WTC11 (cell line): ENCODE results near the gene PITPNM3.
A peak's percentile ranks its signal among the peaks of the same experiment; 100 is the strongest.

ENCODE experiments used
- ARID4B ChIP-seq: sonication (generic); formaldehyde crosslinking; IDR thresholded peaks from 2 replicates; pipeline ENCODE4 v1.8.0; 2023; ENCODE audit warnings: missing genetic modification reagents, mild to moderate bottlenecking, borderline replicate concordance
- ATF1 ChIP-seq: sonication (generic); formaldehyde crosslinking; IDR thresholded peaks from 2 replicates; pipeline ENCODE4 v1.8.1; 2023; ENCODE audit warnings: mild to moderate bottlenecking, moderate library complexity, missing genetic modification reagents
- ATF3 ChIP-seq: sonication (generic); formaldehyde crosslinking; conservative IDR thresholded peaks from 2 replicates; pipeline ENCODE4 v1.8.1; 2022; ENCODE audit warnings: mild to moderate bottlenecking, missing genetic modification reagents
- CREM ChIP-seq: sonication (generic); formaldehyde crosslinking; IDR thresholded peaks from 2 replicates; pipeline ENCODE4 v1.8.1; 2022; ENCODE audit warnings: mild to moderate bottlenecking, missing genetic modification reagents, moderate library complexity
- CTCF ChIP-seq: fragments of 200-600 bp; IDR thresholded peaks from 2 replicates; pipeline ENCODE4 v1.8.0; 2022; ENCODE audit warnings: antibody characterized with exemption
- GABPB1 ChIP-seq: sonication (generic); formaldehyde crosslinking; IDR thresholded peaks from 2 replicates; pipeline ENCODE4 v1.8.1; 2023; ENCODE audit warnings: mild to moderate bottlenecking, missing genetic modification reagents
- NFYB ChIP-seq: sonication (generic); formaldehyde crosslinking; conservative IDR thresholded peaks from 2 replicates; pipeline ENCODE4 v1.8.0; 2022; ENCODE audit warnings: low read depth, missing genetic modification reagents
- OVOL2 ChIP-seq: fragments of 250-450 bp; sonication (Bioruptor Pico); IDR thresholded peaks from 2 replicates; pipeline ENCODE4 v1.9.0; 2021; ENCODE audit warnings: mild to moderate bottlenecking, borderline replicate concordance
- STAT6 ChIP-seq: sonication (generic); formaldehyde crosslinking; conservative IDR thresholded peaks from 2 replicates; pipeline ENCODE4 v1.8.1; 2023; ENCODE audit warnings: mild to moderate bottlenecking, low read depth, missing genetic modification reagents, moderate library complexity
- TCF7 ChIP-seq: sonication (generic); formaldehyde crosslinking; IDR thresholded peaks from 2 replicates; pipeline ENCODE4 v1.8.0; 2022; ENCODE audit warnings: mild to moderate bottlenecking, low read depth, missing genetic modification reagents, moderate library complexity
- ZBTB21 ChIP-seq: sonication (generic); formaldehyde crosslinking; IDR thresholded peaks from 2 replicates; pipeline ENCODE4 v1.8.1; 2023; ENCODE audit warnings: mild to moderate bottlenecking, missing genetic modification reagents, borderline replicate concordance
- ZNF263 ChIP-seq: sonication (generic); formaldehyde crosslinking; IDR thresholded peaks from 2 replicates; pipeline ENCODE4 v1.8.1; 2022; ENCODE audit warnings: low read depth, mild to moderate bottlenecking, moderate library complexity, missing genetic modification reagents

DNA sequence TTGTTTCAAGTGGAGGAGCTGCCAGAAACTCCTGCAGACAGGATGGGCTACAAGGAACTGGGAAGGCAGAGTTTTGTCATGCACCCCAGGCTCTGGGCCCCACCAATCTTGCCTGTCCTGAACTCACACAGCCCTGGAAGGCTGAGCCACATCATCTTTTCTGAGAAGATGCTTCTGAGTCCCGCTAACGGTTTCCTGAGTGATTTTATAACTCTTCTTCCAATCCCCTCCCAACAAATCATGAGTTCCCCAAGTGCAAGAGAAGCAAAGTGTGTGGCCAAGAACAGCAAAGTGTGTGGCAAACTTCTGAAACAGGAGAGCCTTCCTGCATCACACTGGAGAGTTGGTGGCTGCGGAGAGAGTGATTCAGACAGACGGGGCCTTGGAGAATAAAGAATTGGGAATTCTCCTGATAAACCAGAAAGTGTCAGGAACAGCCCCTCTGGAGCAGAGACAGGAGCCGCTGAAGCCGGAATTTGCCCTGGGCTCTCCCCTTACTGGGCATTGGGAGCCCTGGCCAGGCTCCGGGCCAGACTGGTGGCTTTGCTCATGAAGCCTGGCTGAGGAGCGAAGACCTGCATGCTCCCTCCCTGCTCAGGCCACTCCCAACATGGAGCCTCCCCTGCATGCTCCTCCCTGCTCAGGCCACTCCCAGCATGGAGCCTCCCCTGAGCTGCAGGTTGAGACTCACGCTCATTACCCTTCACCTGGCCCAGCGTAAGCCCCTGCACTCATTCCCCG lies 47.2 kb downstream of the PITPNM3 start:
- no peak for TF ChIP-seq ARID4B (CRISPR knock-in tag)
- no peak for TF ChIP-seq CTCF
- TF ChIP-seq ATF3, result no peak
- TF ChIP-seq CREM (CRISPR knock-in tag), result no peak
- no peak for TF ChIP-seq ATF1
- TF ChIP-seq TCF7 (CRISPR knock-in tag), result no peak
- peak; percentile 93 for TF ChIP-seq ZNF263 (CRISPR knock-in tag)
- no peak for TF ChIP-seq STAT6 (CRISPR knock-in tag)
- no peak for TF ChIP-seq GABPB1 (CRISPR knock-in tag)
- no peak for TF ChIP-seq OVOL2 (CRISPR knock-in tag)
- no peak for TF ChIP-seq ZBTB21 (CRISPR knock-in tag)
- no peak for TF ChIP-seq NFYB (CRISPR knock-in tag)
